Left lobe of liver (tissue), 2 donors: Measurements from ENCODE around the gene AGBL5. TPM values are rescaled to one million over a fixed set of nuclear protein-coding genes. Genes with fewer than 3 reads are reported as not detected.
A peak's percentile ranks its signal among the peaks of the same experiment; 100 is the strongest.

Source experiments
- ATAC-seq: fragments of 200-7000 bp; cut with Tn5 transposase; one replicate; pipeline ENCODE4 v1.9.1; 2020; ENCODE audit warnings: mild to moderate bottlenecking, moderate library complexity
- DNase-seq: peaks from one replicate; pipeline ENCODE4 v3.0.0-alpha.2; 2020; ENCODE audit warnings: low spot score
- total RNA-seq: library from RNA; stranded (reverse); gene quantifications from one replicate; pipeline ENCODE4 v1.2.1, GENCODE V29; 2021
- donor health status: DM: no; HTN: no; CAD: no; lungs with moderate emphysema.
- donor health status: DM: no; HTN: yes; CAD: no.

Gene AGBL5
- total RNA-seq, 1 donor from 2014 or later: 7.6 TPM

- peak; percentile 48 for ATAC-seq
- no peak for DNase-seq
Observed at GRCh38 chr2:27021253-27022049, 30.0 kb upstream of the AGBL5 start.

DNA sequence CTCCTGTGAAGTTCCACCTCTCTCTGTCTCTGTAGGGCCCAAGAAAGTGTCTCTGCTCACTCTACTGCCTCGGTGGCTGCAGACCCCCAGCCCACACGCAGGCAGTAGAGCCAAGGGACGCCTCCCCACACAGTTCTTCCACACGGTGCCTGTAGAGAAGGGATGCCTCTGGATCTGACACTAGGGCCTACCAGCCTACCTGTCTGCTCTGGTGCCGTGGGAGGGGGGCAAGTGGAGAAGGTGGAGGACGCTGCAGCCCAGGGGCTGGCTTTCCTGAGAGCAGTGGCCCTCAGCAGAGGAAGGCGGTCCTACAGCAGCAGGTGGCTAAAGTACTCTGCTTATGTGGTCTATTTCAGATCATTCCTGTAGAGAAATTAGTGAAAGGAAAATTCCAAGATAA lies 27.7 kb upstream of the AGBL5 start:
- DNase-seq (no peak), ATAC-seq (no peak)

DNA sequence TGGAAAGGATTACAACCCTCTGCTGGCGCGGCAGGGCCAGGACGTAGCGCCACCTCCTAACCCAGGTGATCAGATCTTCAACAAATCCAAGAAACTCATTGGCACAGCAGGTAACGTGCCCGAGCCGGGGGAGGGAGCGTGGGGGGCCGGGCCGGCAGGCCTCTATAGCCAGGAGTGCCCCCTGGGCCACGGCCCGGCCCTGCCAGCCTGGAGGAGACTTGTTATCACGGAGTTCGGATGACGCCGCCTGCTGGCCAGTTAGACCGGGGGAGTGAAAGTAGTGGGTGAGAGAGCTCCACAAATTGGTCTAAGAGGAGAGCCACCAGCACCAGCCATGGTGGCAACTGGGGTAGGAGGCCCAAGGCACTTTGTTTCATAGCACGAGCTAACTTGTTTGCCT lies 27.3 kb upstream of the AGBL5 start:
- no peak for ATAC-seq
- DNase-seq: no peak

DNA sequence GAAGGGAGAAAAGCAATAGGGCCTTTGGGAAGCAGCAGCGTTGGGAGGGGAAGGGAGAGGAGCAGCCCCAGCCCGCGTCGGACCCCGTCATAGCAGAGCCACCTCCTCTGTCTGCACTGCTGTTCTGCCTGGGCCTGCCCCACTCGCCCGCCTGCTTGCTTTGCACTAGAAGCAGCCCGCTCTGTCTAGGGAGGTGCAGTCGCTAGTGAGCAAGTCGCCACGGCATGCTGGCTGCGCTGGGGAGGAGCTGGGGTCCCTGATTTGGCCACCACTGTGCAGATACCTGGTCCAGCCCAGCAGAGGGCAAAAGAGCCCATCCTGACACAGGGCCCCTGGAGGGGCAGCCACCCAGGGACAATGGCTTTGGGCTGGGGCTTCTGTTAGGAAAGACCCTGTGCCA lies 26.7 kb upstream of the AGBL5 start:
- ATAC-seq: no peak
- DNase-seq: no peak

GRCh38 chr2:27025281-27025800 lies 26.1 kb upstream of the AGBL5 start:
- DNase-seq (no peak), ATAC-seq (no peak)

DNA sequence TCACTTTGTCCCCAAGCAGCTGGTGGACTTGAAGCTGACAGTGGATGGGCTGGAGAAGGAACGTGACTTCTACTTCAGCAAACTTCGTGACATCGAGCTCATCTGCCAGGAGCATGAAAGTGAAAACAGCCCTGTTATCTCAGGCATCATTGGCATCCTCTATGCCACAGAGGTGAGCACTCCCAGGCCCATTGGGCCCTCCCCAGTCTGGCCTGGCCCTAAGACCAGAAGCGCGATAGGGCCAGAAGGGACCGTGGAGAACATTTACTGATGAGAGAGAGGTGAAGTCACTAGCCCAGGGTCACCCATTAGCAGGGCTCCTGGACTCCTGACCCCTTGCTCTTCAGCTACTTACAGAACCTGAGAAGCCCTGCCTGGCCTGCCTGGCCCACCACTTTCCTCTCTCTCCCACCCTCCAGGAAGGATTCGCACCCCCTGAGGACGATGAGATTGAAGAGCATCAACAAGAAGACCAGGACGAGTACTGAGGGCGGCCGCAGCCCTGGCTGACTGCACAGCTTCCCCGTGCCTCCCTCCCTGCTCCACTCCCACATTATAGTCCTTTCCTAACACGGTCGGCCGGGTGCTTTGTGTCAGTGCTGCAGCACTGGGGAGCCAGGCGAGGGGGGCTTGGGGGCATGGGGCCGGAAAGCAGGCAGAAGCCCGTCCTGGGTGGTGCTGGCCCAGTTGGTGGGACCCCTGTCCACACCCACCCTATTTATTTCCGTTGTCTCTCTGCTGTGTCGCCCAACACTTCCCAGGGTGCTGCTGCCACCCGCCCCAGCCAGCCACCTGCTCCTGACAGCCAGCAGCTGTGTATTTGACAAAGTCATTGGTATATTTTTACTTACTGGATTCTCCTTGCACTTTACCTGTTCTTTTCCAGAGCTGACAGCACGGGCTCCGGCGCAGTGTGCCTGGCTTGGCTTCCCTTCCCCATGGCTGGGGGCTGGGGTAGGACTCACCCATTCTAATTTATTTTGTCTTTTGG lies 25.3 kb upstream of the AGBL5 start:
- ATAC-seq (no peak), DNase-seq (no peak)

GRCh38 chr2:27027211-27027651 lies 24.2 kb upstream of the AGBL5 start:
- no peak for ATAC-seq
- DNase-seq: no peak

GRCh38 chr2:27029051-27029450 lies 22.4 kb upstream of the AGBL5 start:
- no peak for ATAC-seq
- no peak for DNase-seq

DNA sequence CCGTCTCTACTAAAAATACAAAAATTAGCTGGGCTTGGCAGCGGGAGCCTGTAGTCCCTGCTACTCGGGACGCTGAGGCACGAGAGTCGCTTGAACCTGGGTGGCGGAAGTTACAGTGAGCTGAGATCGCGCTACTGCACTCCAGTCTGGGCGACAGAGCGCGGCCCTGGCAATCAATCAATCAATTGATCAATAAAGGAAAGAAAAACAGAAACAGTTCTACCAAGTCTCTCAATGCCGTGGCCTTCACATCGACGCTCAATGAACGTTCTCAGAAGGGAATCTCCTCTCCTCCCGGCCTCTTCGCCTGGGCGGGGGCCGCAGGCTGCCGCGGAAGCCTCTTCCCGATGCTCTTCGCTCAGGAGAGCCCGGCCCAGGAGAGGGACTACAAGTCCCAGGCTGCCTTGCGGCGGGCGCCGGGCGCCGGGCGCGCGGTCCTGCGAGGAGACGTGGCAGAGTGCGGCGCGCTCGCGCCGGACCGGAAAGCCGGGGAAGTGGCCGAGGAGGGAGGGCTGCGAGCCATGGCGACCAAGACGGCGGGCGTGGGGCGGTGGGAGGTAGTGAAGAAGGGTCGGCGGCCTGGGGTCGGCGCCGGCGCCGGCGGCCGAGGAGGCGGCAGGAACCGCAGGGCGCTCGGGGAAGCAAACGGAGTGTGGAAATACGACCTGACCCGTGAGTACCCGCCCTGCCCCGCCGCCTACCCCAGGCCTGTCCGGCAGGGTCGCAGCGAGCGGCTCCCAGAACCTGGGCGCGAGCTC lies 18.8 kb upstream of the AGBL5 start, which contains the start of gene TMEM214:
Gene TMEM214, plus strand, starts transcription at position 471 of the 758 bp plus-strand sequence. Its CDS starts 51 bp downstream, at position 522.
- peak; percentile 92 for DNase-seq
- ATAC-seq: peak; percentile 98

DNA sequence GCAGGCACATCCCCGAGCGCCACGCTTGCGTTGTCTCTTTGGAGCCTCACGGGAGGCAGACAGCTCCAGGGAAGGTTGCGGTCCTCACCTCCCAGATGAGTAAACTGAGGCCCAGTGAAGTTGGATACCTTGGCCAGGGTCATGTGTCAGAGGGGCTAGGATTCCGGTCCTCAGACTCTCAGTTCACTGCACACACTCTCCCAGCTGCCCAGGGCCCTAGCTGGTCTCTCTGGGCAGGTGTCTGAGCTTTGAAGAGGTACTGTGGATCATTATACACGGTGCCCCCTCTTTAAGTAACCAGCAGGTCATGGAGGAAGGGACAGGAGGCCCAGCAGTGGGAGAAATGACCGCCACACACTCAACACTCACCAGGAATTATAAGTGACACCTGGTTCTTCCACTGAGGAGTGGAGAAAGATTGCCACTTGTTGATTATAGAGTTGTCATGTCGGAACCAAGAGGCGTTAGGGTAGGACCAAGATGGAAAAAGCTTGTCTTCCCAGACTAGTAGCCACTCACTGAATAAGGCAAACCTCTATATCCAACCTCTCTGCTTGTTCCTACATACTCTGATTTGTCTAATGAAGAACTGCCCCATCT lies 18.1 kb upstream of the AGBL5 start:
- DNase-seq: no peak

DNA sequence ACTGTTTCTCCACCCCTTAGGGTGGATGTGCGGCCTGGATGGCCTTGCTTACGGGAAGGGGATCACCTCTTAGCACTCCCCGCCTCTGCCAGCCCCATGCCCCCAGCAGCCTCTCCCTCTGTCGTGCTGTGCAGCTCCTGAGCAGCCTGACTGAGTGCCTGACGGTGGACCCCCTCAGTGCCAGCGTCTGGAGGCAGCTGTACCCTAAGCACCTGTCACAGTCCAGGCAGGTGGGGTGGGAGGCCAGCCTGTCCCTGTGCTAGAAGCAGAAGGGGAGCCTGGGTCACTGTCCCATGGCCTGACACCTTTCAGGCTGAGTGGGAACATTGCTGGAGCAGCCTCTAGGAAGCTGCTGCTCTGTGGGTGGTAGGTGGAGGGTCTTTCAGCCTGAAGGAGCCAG lies 13.5 kb upstream of the AGBL5 start:
- no peak for ATAC-seq
- no peak for DNase-seq

More for the DNA sequence above, 18.1 kb upstream of the AGBL5 start:
- peak; percentile 6 for ATAC-seq

DNA sequence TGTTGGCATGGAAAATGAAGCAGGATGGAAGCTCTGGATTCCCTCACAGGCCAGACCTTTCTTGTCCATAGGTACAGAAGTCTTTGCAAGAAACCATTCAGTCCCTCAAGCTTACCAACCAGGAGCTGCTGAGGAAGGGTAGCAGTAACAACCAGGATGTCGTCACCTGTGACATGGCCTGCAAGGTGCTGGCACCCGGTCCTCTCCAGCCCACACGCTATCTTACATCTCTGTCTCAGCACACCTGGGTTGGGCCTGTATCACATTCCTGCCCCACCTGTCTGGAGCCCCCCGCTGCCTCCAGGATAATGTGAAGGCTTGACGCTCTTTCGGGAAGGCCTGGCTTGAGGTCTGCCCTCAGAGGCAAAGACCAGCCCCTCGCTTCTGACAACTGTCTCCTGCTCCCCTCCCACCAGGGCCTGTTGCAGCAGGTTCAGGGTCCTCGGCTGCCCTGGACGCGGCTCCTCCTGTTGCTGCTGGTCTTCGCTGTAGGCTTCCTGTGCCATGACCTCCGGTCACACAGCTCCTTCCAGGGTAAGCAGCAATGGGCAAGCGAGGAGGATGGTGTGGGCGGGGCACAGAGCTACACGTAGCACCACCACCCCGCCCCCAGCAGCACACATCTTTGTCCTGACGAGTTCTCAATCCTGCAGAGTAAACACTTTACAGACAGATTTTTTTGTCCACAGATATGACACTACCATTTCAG lies 12.7 kb upstream of the AGBL5 start:
- DNase-seq: no peak
- ATAC-seq: peak; percentile 57

GRCh38 chr2:27039426-27039825 lies 12.0 kb upstream of the AGBL5 start:
- no peak for DNase-seq
- ATAC-seq: no peak

DNA sequence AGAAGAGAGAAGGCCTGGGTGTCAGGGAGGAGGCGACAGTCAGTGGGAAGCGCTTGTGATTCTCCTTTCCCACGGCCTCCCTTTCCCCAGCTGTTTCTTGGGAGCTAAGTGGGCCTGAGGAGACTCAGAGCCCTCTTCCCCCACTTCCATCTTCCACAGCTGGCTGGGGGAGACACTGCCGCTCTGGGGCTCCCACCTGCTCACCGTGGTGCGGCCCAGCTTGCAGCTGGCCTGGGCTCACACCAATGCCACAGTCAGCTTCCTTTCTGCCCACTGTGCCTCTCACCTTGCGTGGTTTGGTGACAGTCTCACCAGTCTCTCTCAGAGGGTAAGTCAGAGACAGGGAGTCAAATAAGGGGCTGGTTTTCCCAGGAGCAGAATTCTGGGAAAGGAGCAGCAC lies 11.6 kb upstream of the AGBL5 start:
- no peak for ATAC-seq
- no peak for DNase-seq

DNA sequence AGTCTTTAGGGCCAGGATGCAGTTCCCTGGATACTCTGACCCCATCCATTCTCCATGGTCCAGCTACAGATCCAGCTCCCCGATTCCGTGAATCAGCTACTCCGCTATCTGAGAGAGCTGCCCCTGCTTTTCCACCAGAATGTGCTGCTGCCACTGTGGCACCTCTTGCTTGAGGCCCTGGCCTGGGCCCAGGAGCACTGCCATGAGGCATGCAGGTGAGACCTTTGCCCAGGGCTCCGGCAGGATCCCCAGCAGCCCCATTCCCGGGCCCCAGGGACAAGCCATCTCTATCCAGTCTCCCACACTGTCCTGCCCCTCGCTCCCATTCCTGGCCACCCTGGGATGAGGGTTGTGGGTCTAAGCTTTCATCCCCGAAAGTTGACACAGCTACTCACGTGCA lies 11.2 kb upstream of the AGBL5 start:
- DNase-seq (no peak), ATAC-seq (peak; percentile 63)

- ATAC-seq: no peak
- no peak for DNase-seq
Observed at GRCh38 chr2:27041752-27042151, 9.7 kb upstream of the AGBL5 start.

DNA sequence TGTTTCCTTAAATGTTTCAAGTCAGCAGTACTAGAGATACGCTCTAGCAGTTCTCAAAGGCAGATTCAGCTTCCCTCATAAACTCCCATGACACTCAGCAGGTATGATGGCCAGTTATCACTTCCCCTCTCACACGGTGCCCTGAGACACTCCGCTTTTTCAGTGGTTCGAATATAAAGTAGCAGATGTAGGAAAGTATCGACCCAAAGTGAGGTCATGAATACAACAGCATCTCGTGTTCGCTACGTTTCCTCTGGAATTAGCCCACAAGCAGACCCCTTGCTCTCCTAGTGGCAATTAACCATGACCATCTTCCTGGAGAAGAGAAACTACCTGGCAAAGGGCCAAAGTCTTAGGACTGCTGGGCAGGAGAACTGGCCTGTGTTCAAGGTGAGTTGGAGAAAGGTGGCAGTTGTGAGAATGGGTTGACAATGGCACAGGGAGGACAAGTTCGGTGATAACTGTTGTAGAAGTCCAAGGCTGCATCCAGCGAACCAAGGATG lies 9.3 kb upstream of the AGBL5 start:
- ATAC-seq: no peak

DNA sequence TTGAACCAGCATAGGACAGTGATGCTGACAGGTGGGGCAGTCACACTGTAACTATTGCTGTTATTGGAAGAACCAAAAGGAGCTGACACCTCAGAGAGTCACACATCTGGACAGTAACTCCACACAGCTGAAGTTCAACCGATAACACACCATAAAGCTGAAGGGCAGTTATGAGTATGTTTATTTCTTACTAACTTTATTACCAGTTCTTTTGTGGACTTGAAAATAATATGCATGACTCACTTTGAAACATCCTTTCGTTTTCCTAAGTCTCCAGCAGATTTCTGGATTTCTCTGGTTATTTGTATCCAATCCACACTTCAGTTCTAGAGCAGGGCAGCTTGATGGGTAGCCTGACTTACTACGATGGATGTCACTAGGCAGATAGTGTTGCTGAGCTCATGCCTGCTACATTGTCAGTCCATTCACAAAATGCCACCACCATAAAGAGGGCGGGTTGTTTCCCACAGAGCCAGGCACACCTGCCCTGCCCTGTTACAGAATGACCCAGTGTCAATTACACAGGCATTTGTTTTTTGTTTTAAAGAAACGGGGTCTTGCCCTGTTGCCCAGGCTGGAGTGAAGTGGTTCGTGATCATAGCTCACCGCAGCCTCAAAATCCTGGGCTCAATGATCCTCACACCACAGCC lies 8.4 kb upstream of the AGBL5 start:
- DNase-seq (no peak), ATAC-seq (no peak)

More for the DNA sequence above, 9.3 kb upstream of the AGBL5 start:
- no peak for DNase-seq
